ENCODE data around the gene BCAP31. TPM values are rescaled to one million over a fixed set of nuclear protein-coding genes. Genes with fewer than 3 reads are reported as not detected.
A peak's percentile ranks its signal among the peaks of the same experiment; 100 is the strongest.

Gene BCAP31
- total RNA-seq, 1 donor, result 127 TPM

DNA sequence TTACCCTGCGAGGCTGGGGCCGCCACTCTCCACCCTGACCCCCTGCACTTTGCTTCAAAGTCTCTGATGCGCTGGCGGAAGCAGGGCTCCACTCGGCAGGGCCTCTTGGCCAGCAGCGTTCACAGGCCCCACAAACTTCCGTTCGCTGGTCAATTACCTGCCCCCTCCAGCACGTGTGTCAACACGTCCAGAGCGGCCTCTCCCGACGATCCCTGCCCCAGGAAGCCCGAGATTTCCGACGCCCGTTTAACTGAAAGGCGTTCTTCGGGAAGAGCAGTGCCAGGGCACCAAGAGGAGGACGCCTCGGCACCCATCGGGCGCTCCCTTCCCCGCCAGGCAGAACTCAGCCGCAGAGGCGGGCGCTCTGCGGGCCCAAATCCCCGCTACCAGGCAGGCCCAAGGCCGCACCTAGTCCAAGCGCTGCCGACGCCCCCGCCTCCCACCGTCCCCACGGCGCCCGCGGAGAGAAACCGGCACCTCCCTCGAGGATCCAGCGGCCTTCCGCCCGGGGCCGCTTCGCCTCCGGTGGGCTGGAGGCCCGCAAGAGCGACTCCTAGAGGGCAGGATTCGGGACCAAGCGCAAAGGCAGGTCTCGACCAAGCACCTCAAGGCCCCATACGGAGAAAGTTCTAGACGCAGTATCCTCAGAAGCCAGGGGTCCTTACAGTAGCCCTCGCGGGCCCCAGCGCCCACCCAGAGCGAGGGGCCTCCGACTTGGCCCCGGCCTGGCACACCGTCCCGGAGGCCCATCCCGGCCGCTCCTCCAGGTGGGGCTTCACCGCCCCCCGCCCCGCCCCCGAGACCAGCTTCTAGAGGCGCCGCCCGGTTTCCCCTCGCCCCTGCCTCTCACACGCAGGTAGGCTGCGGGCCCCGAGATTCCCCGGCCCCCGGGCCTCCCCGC is 586 bp downstream of the BCAP31 start:
- peak overlapping the region; percentile 69 for H3K4me3 ChIP-seq (ENCODE audit: low read depth, low read length)
- TF ChIP-seq, protein P1, sequence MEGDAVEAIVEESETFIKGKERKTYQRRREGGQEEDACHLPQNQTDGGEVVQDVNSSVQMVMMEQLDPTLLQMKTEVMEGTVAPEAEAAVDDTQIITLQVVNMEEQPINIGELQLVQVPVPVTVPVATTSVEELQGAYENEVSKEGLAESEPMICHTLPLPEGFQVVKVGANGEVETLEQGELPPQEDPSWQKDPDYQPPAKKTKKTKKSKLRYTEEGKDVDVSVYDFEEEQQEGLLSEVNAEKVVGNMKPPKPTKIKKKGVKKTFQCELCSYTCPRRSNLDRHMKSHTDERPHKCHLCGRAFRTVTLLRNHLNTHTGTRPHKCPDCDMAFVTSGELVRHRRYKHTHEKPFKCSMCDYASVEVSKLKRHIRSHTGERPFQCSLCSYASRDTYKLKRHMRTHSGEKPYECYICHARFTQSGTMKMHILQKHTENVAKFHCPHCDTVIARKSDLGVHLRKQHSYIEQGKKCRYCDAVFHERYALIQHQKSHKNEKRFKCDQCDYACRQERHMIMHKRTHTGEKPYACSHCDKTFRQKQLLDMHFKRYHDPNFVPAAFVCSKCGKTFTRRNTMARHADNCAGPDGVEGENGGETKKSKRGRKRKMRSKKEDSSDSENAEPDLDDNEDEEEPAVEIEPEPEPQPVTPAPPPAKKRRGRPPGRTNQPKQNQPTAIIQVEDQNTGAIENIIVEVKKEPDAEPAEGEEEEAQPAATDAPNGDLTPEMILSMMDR (IDR thresholded peaks at IDR 0.05; ENCODE audit: insufficient read depth, low read depth, low read length), result peak; percentile 39
- DNase-seq (ENCODE audit: low read depth), result peak; percentile 51

DNA sequence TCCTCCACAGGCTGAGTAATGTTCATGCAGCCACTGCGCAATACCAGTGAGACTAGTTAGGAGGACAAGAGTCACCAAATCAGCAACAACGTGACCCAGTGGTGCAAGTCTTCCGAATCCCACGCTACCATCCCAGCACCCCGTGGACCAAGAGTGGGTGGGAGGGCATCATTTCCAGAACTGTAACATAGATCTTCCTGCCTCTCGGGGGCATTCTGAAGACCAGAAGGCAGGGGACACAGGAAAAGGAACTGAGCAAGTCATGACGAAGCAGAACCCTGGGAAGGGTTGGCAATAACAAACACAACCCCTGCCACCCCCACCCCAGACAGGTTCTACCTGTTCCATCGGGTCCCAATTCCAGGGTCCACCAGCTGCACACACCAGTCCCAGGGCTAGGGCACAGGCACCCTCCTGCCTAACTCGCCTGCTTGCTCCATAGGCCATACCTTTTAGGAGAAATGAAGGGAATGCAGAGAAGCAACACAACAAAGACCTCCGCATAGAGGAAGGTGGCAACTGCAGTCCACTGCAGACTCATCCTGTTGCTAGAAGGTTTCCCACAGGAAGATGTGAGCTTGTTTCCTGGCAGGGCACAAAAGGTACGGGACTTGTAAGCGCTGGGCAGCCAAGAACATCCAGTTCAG is 1.4 kb downstream of the BCAP31 start:
- TF ChIP-seq, protein P1 (IDR thresholded peaks at IDR 0.05; ENCODE audit: insufficient read depth, low read depth, low read length), result no peak
- DNase-seq (ENCODE audit: low read depth), result peak; percentile 27
- peak overlapping the region; percentile 69 for H3K4me3 ChIP-seq (ENCODE audit: low read depth, low read length)

DNA sequence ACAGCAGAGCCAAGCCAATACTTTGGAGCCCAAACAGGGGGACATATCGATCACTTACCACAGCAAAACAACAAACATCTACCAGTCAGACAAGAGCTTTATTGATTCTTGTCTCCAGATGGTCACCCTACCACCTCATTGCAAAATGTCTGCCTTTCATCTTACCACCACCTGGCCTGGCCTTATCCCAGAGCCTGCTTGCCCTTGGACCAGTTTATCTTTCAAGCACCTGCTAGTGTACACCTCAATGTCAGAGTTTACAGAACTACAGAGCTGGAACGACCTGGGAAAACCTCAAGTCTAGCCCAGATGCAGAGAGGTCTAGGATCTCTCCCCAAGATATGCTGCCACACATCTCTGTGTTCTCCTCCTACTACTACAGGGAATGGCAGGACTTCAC is 4.5 kb downstream of the BCAP31 start:
- TF ChIP-seq, protein P1 (IDR thresholded peaks at IDR 0.05; ENCODE audit: insufficient read depth, low read depth, low read length), result no peak
- DNase-seq (ENCODE audit: low read depth), result no peak
- H3K4me3 ChIP-seq (ENCODE audit: low read depth, low read length), result no peak overlapping the region

DNA sequence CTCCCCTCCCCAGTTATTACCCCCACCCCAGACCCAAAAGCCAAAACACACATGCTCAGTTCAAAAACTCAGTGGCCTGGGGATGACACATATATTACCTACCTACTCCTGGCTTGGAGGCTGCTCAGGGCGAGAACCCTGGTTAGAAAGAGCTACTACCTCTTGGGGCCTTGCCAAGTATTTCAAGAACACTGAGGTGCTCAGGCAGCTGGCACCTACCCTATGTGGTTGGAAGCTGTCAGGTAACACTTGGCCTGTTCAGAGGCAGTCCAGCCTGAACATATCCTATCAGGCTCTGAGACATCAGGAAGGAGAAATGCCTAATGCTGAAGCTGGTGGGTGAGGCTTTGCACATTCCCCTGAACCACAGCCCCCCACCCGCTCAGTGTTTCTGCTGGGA is 4.9 kb downstream of the BCAP31 start:
- TF ChIP-seq, protein P1 (IDR thresholded peaks at IDR 0.05; ENCODE audit: insufficient read depth, low read depth, low read length), result no peak
- DNase-seq (ENCODE audit: low read depth), result no peak

DNA sequence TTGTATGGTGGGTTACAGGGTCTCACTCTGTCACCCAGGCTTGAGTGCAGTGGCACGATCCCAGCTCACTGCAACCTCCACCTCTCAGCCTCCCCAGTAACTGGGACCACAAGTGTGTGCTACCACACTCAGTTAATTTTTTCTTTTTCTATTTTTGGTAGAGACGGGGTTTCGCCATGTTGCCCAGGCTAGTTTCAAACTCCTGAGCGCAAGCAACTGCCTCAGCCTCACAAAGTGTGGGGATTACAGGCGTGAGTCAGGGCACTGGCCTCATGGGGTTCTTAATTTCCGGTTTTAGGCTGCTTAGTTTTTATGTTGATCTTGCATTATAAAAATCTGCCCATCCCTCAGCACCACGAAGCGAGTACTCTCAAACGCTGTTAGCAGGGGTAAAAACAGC is 6.7 kb downstream of the BCAP31 start:
- DNase-seq (ENCODE audit: low read depth), result no peak
- TF ChIP-seq, protein P1 (IDR thresholded peaks at IDR 0.05; ENCODE audit: insufficient read depth, low read depth, low read length), result no peak
- no peak overlapping the region for H3K4me3 ChIP-seq (ENCODE audit: low read depth, low read length)

More for the DNA sequence above, 4.9 kb downstream of the BCAP31 start:
- no peak overlapping the region for H3K4me3 ChIP-seq (ENCODE audit: low read depth, low read length)

DNA sequence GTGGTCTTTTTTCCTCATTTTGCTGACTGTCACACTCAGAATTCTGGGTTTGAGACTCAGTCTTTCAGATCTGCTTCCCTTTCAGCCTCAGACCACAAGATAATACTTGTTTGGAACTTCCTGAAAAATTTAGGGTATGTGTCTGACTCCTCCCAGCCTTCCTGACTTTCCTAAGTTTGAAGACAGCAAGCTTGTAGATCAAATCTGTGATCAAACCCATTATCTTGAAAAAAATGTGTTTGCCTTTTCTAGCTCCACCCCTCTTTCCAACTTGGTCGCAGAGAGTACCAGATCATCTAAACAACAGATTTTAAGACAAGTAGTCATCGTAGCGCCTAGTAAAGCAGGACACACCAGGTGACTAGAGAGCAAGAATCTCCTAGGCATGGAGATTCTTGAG is 9.9 kb downstream of the BCAP31 start:
- peak; percentile 19 for DNase-seq (ENCODE audit: low read depth)
- TF ChIP-seq, protein P1 (IDR thresholded peaks at IDR 0.05; ENCODE audit: insufficient read depth, low read depth, low read length), result no peak

More for the DNA sequence above, 9.9 kb downstream of the BCAP31 start:
- no peak overlapping the region for H3K4me3 ChIP-seq (ENCODE audit: low read depth, low read length)

Measured in fibroblast of villous mesenchyme (primary cell).